GM12874 (cell line): ENCODE measurements around the gene WDR18.

Source experiments
- CTCF ChIP-seq: IDR thresholded peaks from 2 replicates; pipeline ENCODE4 v1.5.1; 2011; ENCODE audit warnings: low read depth, mild to moderate bottlenecking, control low read depth, low read length, moderate library complexity; ENCODE audit not compliant: insufficient read depth

Gene WDR18

GRCh38 chr19:1019980-1020867, 36.1 kb downstream of the WDR18 start:
- TF ChIP-seq CTCF = no peak

- TF ChIP-seq CTCF = no peak
These were observed 36.8 kb downstream of the WDR18 start, which contains the start of gene TMEM259 for GRCh38 chr19:1020868-1021425. TMEM259 (minus strand) TSS chr19:1021123; CDS start chr19:1020996, 127 bp downstream.

GRCh38 chr19:1025960-1026782, 42.0 kb downstream of the WDR18 start, which contains the start of gene CNN2:
CNN2 (plus strand) TSS chr19:1026608; CDS start chr19:1026662, 54 bp downstream.
- no peak for TF ChIP-seq CTCF

GRCh38 chr19:1026783-1027649, 42.9 kb downstream of the WDR18 start:
- TF ChIP-seq CTCF = no peak

GRCh38 chr19:1027650-1028061, 43.5 kb downstream of the WDR18 start:
- no peak for TF ChIP-seq CTCF

- TF ChIP-seq CTCF = no peak
These were observed 44.1 kb downstream of the WDR18 start for GRCh38 chr19:1028062-1028926.
